ENCODE measurements around the gene ARFGAP1.

DNA sequence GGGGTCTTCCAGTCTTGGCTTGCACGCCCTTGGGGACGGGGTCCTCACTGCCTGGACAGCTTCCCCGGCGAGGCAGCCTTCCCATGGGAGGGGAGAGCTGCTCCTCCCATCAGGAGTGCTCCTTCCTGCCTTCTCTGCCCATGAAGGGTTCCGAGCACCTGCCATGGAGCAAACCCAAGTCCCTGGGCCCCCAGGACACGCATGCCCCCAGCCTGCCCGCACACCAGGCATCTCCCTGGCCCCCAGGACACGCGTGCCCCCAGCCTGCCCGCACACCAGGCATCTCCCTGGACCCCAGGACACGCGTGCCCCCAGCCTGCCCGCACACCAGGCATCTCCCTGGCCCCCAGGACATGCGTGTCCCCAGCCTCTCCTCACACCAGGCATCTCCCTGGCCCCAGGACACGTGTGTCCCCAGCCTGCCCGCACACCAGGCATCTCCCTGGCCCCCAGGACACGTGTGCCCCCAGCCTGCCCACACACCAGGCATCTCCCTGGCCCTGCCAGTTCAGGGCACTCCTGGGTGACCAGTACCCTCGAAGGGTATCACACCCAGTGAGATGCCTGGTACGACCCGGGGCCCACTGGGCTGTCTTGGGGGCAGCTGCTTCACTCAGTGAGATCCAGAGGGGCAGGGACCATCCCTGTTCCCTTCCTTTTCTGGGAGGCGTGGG is 42.1 kb downstream of the ARFGAP1 start:
- TF ChIP-seq ZNF274 (IDR thresholded peaks at IDR 0.05; ENCODE audit: low read depth, low read length) (no peak), SUZ12 (IDR thresholded peaks at IDR 0.05; ENCODE audit: extremely low read depth, insufficient read depth, insufficient read length) (no peak)

Data from NT2/D1 (cell line).